SKM-1 (cell line): ENCODE results near the gene MTIF3.
A peak's percentile ranks its signal among the peaks of the same experiment; 100 is the strongest.
"Not testable (repeated sequence)": the region's sequence is repeated elsewhere in the genome, so short reads cannot be mapped to it uniquely, and the experiment has no call there.

Source experiments
- DNase-seq: peaks from one replicate; lab custom pipeline; 2025; ENCODE audit not compliant: unreplicated experiment; lab: John Stamatoyannopoulos, UW

Gene MTIF3

DNA sequence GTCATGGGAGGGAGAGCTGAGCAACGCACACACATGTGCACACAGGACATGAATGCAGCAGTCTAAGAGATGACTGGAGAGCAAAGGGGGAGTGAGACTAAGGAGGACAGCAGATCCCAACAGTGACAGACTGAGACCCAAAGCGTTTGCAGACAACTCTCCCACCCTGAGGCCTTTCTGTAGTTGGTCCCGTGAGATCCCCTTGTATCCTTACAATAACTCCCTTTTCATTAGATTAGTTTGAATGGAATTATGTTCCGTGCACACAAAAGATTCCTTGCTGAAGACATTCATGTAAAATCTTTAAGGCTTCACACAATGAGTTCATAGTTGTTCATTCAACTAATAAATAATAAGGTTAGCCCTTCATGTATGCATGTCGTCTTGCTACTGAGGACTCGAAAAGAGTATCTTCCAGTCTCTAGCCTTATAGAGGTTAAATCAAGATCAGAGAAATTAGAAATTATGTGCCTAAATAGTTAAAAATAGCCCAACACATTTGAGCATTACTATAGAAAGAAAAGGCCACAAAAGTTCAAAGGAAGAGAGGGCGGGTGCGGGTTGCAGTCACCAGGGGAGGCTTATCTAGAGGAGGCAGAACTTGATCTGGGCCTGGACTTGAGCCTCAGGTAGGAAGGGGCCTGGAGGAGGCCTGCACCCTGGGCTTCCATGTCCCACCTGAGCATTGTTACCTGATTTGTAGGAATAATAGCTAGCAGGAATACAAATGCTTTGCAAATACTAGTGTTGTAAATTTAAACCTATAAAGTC is 29.1 kb downstream of the MTIF3 start:
- no peak for DNase-seq

DNA sequence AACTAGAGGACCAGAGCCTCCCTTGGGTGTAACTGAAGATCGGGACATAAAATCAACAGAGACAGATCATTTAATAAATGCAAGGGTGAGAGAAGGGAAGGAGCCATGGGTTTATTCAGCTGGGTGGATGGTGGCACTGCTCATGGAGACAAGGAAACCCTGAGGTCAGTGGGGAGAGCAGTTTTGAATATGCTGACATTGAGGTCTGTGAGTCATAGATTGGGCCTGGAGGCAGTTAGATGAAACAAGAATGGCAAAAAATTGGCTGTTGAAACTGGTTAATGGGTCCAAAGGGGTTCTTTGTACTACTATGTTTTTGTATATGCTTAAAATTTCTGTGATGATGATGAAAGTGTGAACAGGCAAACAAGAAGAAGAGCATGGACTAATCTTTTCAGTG is 31.0 kb downstream of the MTIF3 start:
- no peak for DNase-seq

GRCh38 chr13:27415116-27415515 is 35.2 kb downstream of the MTIF3 start:
- no peak for DNase-seq

DNA sequence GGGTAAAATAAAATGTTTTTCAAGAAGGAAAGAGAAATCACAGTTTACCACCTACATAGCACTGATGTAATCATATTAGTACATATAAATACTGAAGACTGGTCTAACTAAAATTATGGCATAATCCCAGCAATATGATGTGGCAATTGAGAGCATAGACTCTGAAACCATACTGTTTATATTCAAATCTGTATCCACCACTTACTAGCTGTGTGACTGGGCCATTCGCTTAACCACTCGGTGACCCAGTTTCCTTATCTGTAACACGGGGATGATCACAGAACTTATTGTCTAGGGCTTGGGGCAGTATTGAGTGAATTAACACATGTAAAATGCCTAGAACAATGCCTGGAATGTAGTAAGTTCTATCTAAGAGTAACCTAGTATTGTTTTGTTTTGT is 39.0 kb downstream of the MTIF3 start:
- DNase-seq: no peak

DNA sequence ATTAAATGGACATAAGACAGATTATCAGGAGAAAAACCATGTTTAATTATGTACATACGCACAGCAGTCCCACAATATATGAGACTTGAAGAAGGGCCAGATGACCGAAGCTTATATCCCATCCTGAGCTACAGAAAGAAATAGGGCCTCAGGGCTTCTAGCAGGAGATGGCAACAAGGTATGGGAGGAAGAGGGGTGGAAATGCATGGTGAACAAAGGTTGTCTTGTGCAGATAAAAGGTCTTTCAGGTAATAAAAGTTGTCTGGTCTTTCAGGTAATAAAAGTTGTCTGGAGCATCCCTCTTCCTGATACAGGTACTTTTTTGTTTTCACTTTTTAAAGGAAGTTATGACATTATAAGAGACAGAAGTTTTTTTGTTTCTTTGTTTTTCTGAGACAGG is 41.4 kb downstream of the MTIF3 start:
- DNase-seq: no peak

GRCh38 chr13:27408074-27408473 is 42.3 kb downstream of the MTIF3 start:
- no peak for DNase-seq

- peak; percentile 4 for DNase-seq
Observed at GRCh38 chr13:27406178-27406939, 44.0 kb downstream of the MTIF3 start.

DNA sequence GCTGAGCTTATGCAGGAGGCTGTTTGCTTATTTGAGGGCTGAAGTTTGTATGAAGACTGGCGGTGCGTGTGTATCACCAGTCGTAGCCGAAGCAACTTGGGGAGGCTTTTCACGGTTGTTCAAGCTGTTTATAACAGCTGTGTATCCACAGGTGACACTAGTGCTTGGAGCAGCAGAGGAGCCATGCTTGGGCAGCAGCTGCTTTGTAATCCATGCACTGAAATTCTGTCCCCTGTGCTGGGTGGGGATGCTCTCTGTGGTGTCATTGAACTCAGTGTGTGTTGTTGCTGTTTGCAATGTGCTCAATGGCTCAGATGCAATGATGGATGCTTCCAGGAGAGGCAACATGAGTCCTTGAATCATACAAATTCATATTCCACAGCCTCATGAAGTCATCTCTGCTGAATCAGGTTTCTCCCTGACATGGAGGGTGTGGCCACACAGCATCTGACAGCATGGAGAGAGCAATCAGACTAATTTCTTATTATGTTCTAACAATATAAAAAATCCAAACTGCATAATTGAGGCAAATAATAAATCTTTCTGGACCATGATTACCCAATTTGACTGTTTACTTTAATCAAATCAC is 44.7 kb downstream of the MTIF3 start:
- DNase-seq: no peak

DNA sequence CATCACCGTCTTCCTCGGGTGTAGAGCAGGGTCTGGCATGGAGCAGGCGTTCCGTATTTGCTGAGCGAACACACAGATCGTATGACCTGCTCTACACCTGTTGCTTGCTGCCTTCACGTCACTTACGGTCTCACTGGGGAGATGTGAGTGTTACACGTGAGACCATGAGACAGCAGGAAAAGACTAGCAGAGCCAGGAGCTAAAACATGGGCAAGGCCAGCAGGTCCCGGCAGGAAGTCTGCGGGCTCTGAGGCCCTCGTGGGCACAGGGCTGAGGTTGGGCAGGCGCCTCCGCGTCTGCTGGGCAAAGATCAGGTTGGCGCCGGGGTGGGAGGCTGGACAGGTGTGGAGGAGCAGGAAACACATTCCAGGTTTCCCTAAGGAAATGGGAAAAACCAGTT is 45.7 kb downstream of the MTIF3 start:
- DNase-seq: no peak

DNA sequence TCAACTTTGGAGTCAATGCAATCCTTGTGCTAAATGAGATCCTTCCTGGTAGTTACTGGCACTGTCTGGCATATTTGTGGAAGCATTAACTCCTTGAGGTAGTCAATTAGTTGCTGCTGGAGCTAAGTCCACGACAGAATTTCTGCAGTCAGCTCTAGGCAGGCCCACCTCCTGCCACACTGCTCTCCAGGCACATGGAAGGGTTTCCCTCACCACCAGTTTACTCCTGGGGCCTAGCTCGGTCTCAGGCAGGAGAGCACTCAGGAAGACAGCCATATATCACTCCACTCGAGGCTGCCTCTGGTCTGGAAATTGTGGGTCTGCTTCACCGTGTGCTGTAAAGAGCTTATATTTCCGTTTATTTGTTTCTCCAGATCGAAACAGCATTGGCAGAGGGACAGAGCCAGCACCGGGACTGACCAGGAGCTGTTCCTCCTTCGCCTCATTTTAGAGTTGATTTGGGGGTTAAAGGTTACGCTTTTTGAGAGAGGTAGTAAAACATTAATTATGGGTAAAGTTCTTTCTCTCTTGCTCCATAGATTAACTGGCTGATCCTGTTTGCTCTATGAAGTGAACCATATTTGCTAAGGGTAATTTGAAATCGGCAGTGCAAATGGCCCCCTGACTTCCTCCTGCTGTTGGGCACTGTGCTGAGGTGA is 46.5 kb downstream of the MTIF3 start:
- DNase-seq: no peak

DNA sequence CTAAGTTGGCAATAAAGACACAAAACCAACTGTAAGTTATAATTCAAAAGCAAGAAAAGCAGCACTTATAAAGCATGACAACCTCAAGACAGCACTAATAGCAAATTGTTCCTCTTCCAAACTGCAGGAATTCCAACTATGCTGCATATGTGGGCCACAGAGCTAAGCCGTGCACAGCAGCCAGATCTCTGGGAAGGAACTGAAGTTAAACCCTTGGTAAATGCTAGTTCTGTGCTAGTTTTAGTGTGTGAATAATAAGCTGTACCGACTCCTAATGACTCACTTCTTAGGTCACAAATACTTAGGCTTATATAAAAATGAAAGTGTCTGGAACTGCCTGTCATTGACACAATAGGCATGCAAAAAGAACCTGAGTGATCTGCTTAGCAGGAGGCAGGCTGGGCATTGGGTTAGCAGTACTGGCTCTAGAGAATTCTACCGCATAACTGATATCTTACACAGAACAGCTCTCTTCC is 47.1 kb downstream of the MTIF3 start:
- DNase-seq: no peak

GRCh38 chr13:27401210-27401609 is 49.2 kb downstream of the MTIF3 start:
- peak; percentile 68 for DNase-seq

DNA sequence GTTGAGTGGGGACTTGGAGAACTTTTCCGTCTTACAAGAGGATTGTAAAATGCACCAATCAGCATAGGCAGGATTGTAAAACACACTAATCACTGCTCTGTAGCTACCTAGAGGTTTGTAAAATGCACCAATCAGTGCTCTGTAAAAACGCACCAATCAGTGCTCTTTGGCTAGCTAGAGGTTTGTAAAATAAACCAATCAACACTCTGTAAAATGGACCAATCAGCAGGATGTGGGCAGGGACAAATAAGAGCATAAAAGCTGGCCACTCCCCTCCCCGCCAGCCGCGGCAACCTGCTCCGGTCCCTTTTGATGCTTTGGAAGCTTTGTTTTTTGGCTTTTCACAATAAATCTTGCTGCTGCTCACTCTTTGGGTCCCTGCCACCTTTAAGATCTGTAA is 50.0 kb downstream of the MTIF3 start:
- not testable (repeated sequence) for DNase-seq

DNA sequence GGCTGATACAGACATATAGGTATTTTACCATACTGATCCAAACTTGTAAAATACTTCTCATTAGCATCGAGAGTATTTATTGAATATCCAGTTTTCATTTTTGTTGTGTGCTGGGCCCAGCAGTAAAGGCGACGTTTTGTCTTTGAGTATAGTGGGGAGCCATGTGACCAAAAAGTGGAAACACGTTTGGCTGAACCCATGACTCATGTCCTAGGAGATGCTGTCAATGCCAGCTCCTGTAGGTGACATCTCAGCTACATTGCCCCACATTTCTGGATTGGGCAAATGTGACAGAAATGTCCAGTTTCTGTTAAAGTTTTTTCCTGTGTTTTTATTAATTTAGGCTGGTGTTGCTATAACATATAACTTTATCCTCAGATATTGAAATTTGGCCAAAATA is 52.0 kb downstream of the MTIF3 start:
- no peak for DNase-seq

DNA sequence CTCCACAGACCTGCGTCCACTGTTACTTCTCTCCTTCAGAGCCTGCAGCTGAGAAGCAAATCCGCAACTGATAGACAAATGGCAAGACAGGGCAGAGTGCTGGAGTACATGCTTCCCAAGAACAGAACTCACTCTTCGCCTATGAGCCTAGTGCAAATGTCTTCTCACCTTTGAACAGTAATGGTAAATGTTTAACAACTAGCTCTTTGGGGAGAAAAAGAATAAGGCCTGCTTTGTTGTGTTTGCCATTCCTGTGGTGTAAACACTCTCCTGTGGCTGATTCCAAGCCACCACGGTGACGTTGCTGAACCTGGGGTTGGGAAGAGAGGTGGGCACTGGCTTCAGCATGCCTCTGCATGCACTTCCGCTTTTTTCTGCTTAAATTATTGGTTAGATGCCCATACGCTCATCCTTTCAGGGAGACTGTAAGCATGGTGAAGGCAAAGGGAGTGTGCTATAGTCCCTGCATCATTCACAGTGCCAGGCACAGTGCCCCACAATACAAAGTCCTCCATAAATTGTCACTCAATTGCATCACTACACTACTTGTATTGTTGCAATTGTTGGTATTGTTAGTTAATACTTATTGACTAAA is 54.0 kb downstream of the MTIF3 start:
- DNase-seq: no peak

DNA sequence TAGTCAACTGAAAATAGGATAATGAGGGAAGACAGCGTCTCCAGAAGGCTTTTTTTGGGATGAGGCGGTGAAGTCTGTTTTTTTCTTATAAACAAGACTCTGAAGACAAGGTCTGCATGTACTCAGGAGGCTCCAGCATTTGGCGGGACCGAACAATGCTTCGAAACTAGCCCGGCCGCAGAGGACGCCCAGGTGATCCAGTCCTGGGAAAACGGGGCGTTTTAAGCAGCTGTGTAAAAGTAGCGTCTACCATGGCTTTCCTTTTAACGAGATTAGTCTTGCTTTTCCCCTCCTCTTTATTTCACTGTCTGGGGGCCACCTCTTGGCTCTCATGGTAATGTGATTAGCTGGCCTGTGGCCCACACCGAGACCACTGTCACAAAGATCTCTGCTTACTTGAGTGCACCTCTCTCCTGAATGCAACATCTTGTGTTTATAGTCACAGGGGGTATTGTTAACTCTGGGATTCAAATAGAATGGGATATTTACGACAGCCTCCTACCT is 55.3 kb downstream of the MTIF3 start:
- DNase-seq: no peak

GRCh38 chr13:27393101-27393500 is 57.3 kb downstream of the MTIF3 start:
- no peak for DNase-seq

DNA sequence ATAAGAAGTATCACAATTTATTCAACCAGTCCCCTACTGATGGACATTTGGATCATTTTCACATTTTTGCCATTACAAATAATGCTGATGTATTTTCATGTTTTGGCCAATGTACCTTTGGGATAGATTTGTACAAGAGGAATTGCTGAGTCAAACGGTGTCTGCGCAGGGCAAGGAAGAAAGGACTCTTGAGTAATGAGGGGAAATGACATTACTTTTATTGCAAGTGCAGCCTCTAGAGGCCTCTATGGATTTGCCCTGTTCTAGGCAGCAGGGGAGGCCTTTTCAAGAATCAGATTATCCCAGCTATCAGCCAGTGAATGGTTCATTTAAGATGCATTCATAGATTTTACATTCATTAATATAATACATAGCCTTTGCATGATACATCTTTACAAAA is 58.9 kb downstream of the MTIF3 start:
- DNase-seq: peak; percentile 7

GRCh38 chr13:27389891-27390290 is 60.5 kb downstream of the MTIF3 start:
- DNase-seq: no peak

GRCh38 chr13:27388241-27388640 is 62.1 kb downstream of the MTIF3 start:
- DNase-seq: no peak
